Germinal center (tissue), 1 donor: ENCODE measurements around the gene MYO6.

Experiments used
- DNase-seq: peaks from one replicate; pipeline ENCODE4 v3.0.0; 2012; ENCODE audit warnings: mixed read lengths, low spot score

The MYO6 gene

GRCh38 chr6:75827163-75827562 lies 78.1 kb downstream of the MYO6 start:
- no peak for DNase-seq

- no peak for DNase-seq
Observed at GRCh38 chr6:75830959-75831885, 82.2 kb downstream of the MYO6 start.

GRCh38 chr6:75834447-75834846 lies 85.4 kb downstream of the MYO6 start:
- no peak for DNase-seq

GRCh38 chr6:75842191-75842590 lies 93.2 kb downstream of the MYO6 start:
- DNase-seq: no peak

- DNase-seq: no peak
Observed at GRCh38 chr6:75842732-75843131, 93.7 kb downstream of the MYO6 start.

GRCh38 chr6:75843396-75843795 lies 94.4 kb downstream of the MYO6 start:
- no peak for DNase-seq

- DNase-seq: no peak
Observed at GRCh38 chr6:75848274-75848673, 99.2 kb downstream of the MYO6 start.

- DNase-seq: no peak
Observed at GRCh38 chr6:75849329-75850025, 100.4 kb downstream of the MYO6 start.

GRCh38 chr6:75850026-75850833 lies 101.2 kb downstream of the MYO6 start:
- DNase-seq: no peak

GRCh38 chr6:75852721-75853120 lies 103.7 kb downstream of the MYO6 start:
- no peak for DNase-seq

- DNase-seq: no peak
Observed at GRCh38 chr6:75853806-75854205, 104.8 kb downstream of the MYO6 start.

GRCh38 chr6:75855052-75855451 lies 106.0 kb downstream of the MYO6 start:
- DNase-seq: no peak

GRCh38 chr6:75856902-75857301 lies 107.9 kb downstream of the MYO6 start:
- no peak for DNase-seq

GRCh38 chr6:75863001-75863400 lies 114.0 kb downstream of the MYO6 start:
- no peak for DNase-seq

- no peak for DNase-seq
Observed at GRCh38 chr6:75863784-75864183, 114.7 kb downstream of the MYO6 start.

GRCh38 chr6:75864446-75864845 lies 115.4 kb downstream of the MYO6 start:
- no peak for DNase-seq

- DNase-seq: no peak
Observed at GRCh38 chr6:75870389-75870788, 121.3 kb downstream of the MYO6 start.

GRCh38 chr6:75874224-75874623 lies 125.2 kb downstream of the MYO6 start:
- no peak for DNase-seq

GRCh38 chr6:75876152-75876551 lies 127.1 kb downstream of the MYO6 start:
- DNase-seq: no peak

GRCh38 chr6:75880305-75880704 lies 131.3 kb downstream of the MYO6 start:
- DNase-seq: no peak

GRCh38 chr6:75882734-75883133 lies 133.7 kb downstream of the MYO6 start:
- no peak for DNase-seq

- DNase-seq: no peak
Observed at GRCh38 chr6:75884822-75885221, 135.8 kb downstream of the MYO6 start.

GRCh38 chr6:75892384-75892783 lies 143.3 kb downstream of the MYO6 start:
- no peak for DNase-seq
